HepG2 (cell line): ENCODE results near the gene MAPK13. TPM values are rescaled to one million over a fixed set of nuclear protein-coding genes. Genes with fewer than 3 reads are reported as not detected.

Experiments used
- CBX1 ChIP-seq: IDR thresholded peaks from one replicate; pipeline ENCODE4 v1.6.1; 2016; ENCODE audit warnings: antibody characterized with exemption, low read depth
- CREM ChIP-seq, 2 experiments: sonication (generic) in 1 of 2; formaldehyde crosslinking in 1 of 2; IDR thresholded peaks; 2 replicates each; pipeline versions ENCODE4 v1.4.0 to v1.6.1; 2016 to 2020; ENCODE audit warnings: antibody characterized with exemption in 1 of 2, mild to moderate bottlenecking in 1 of 2, missing genetic modification reagents in 1 of 2
- FOSL2 ChIP-seq: sonication (generic); formaldehyde crosslinking; IDR thresholded peaks from 2 replicates; pipeline ENCODE4 v1.4.0; 2020; ENCODE audit warnings: missing genetic modification reagents
- GFI1 ChIP-seq: sonication (generic); formaldehyde crosslinking; IDR thresholded peaks from 2 replicates; pipeline ENCODE4 v1.5.0; 2020; ENCODE audit warnings: missing genetic modification reagents, mild to moderate bottlenecking, borderline replicate concordance
- HOXD1 ChIP-seq: sonication (generic); formaldehyde crosslinking; IDR thresholded peaks from 2 replicates; pipeline ENCODE4 v1.5.0; 2020; ENCODE audit warnings: missing genetic modification reagents
- MED13 ChIP-seq: sonication (generic); formaldehyde crosslinking; IDR thresholded peaks from 2 replicates; pipeline ENCODE4 v1.5.0; 2020; ENCODE audit warnings: missing genetic modification reagents
- NFKBIZ ChIP-seq: IDR thresholded peaks from 2 replicates; pipeline ENCODE4 v1.6.1; 2018; ENCODE audit warnings: missing genetic modification reagents, missing compliant biosample characterization
- NFYB ChIP-seq: sonication (generic); formaldehyde crosslinking; IDR thresholded peaks from 2 replicates; pipeline ENCODE4 v1.4.0; 2020; ENCODE audit warnings: missing genetic modification reagents
- RNF219 ChIP-seq: sonication (generic); formaldehyde crosslinking; IDR thresholded peaks from 2 replicates; pipeline ENCODE4 v1.5.0; 2020; ENCODE audit warnings: mild to moderate bottlenecking, missing genetic modification reagents
- SALL1 ChIP-seq: sonication (generic); formaldehyde crosslinking; IDR thresholded peaks from 2 replicates; pipeline ENCODE4 v1.8.0; 2022; ENCODE audit warnings: mild to moderate bottlenecking, missing genetic modification reagents
- SRF ChIP-seq: IDR thresholded peaks from 2 replicates; pipeline ENCODE4 v1.6.1; 2011; ENCODE audit warnings: mild to moderate bottlenecking, low read depth, low read length, moderate library complexity
- SRSF9 ChIP-seq: fragments of 200-400 bp; formaldehyde crosslinking; IDR thresholded peaks from 2 replicates; pipeline ENCODE4 v1.6.1; 2018; ENCODE audit warnings: borderline replicate concordance, mild to moderate bottlenecking, low read depth, low read length; ENCODE audit not compliant: insufficient read depth, poor library complexity, severe bottlenecking
- THRA ChIP-seq: sonication (generic); formaldehyde crosslinking; IDR thresholded peaks from 2 replicates; pipeline ENCODE4 v1.4.0; 2020; ENCODE audit warnings: missing genetic modification reagents, borderline replicate concordance
- TMF1 ChIP-seq: sonication (generic); formaldehyde crosslinking; IDR thresholded peaks from 2 replicates; pipeline ENCODE4 v1.8.1; 2022; ENCODE audit warnings: low read depth, missing genetic modification reagents
- ZNF33B ChIP-seq: sonication (generic); formaldehyde crosslinking; IDR thresholded peaks from 2 replicates; pipeline ENCODE4 v1.5.1; 2020; ENCODE audit warnings: mild to moderate bottlenecking, missing genetic modification reagents
- ZNF569 ChIP-seq: sonication (generic); formaldehyde crosslinking; IDR thresholded peaks from 2 replicates; pipeline ENCODE4 v1.5.0; 2020; ENCODE audit warnings: mild to moderate bottlenecking, missing genetic modification reagents, moderate library complexity, borderline replicate concordance
- ZNF839 ChIP-seq: sonication (generic); formaldehyde crosslinking; IDR thresholded peaks from 2 replicates; pipeline ENCODE4 v1.4.0; 2020; ENCODE audit warnings: missing genetic modification reagents, mild to moderate bottlenecking, borderline replicate concordance
- polyA plus RNA-seq, 8 experiments: library from polyadenylated mRNA; depleted of rRNA in 3 of 8; stranded (reverse) in 7 of 8; unstranded in 1 of 8; fragments of >200 nt; fragmentation: Illumina TruSeq in 4 of 8; extraction: Trizol in 4 of 8; gene quantifications; 2 replicates each; pipeline versions ENCODE4 v1.2.1 to v1.2.3, GENCODE V29; 2011 to 2016; ENCODE audit warnings: low read depth in 4 of 8, missing spikeins in 1 of 8, mixed read lengths in 1 of 8; ENCODE audit not compliant: insufficient read depth in 1 of 8
- total RNA-seq, 5 experiments: library from RNA; depleted of rRNA; stranded (reverse); fragments of >200 nt; fragmentation: Illumina TruSeq; extraction: Trizol; gene quantifications; 2 replicates each; pipeline ENCODE4 v1.2.3, GENCODE V29; 2016; ENCODE audit warnings: low read depth in 1 of 5
- TF ChIP-seq, protein P1 (sequence below): fragments of 450-650 bp; IDR thresholded peaks from 2 replicates; pipeline ENCODE4 v1.6.1; 2017
- TF ChIP-seq, protein P2 (sequence below): sonication (generic); formaldehyde crosslinking; IDR thresholded peaks from 2 replicates; pipeline ENCODE4 v1.4.0; 2020; ENCODE audit warnings: missing genetic modification reagents
- TF ChIP-seq, protein P3 (sequence below): sonication (generic); formaldehyde crosslinking; conservative IDR thresholded peaks from 2 replicates; pipeline ENCODE4 v1.4.0; 2020; ENCODE audit warnings: mild to moderate bottlenecking, missing genetic modification reagents, moderate library complexity

Gene MAPK13
- total and polyA plus RNA-seq, 2 of the 13 experiments (the other 11 are each of a cell fraction or from before 2014, with no cell fraction given), result 12.7 to 43.4 TPM

GRCh38 chr6:36095497-36096391, 34.6 kb upstream of the MAPK13 start (continued):
- TF ChIP-seq CBX1 (no peak), THRA (CRISPR knock-in tag) (peak; percentile 78; the same call in 1 of the 2 replicates), NFKBIZ (CRISPR knock-in tag) (peak; percentile 93; the same call in 1 of the 2 replicates), TMF1 (CRISPR knock-in tag) (no peak), RNF219 (CRISPR knock-in tag) (no peak), FOSL2 (CRISPR knock-in tag) (peak; percentile 89), ZNF839 (no peak), GFI1 (peak; percentile 75), MED13 (CRISPR knock-in tag) (no peak), CREM (IDR thresholded peaks at IDR 0.05) (peak; percentile 85), CREM (CRISPR knock-in tag; IDR thresholded peaks at IDR 0.05) (no peak), ZNF33B (CRISPR knock-in tag) (0 out of 2 replicates have a peak, but pooled peaks have one; percentile 37), ZNF569 (CRISPR knock-in tag) (no peak), SRF (no peak), SRSF9 (no peak), SALL1 (CRISPR knock-in tag) (peak; percentile 99), HOXD1 (no peak), NFYB (peak; percentile 28; the same call in 1 of the 2 replicates)
- TF ChIP-seq, protein P1, sequence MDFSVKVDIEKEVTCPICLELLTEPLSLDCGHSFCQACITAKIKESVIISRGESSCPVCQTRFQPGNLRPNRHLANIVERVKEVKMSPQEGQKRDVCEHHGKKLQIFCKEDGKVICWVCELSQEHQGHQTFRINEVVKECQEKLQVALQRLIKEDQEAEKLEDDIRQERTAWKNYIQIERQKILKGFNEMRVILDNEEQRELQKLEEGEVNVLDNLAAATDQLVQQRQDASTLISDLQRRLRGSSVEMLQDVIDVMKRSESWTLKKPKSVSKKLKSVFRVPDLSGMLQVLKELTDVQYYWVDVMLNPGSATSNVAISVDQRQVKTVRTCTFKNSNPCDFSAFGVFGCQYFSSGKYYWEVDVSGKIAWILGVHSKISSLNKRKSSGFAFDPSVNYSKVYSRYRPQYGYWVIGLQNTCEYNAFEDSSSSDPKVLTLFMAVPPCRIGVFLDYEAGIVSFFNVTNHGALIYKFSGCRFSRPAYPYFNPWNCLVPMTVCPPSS, result no peak
- TF ChIP-seq, protein P2, sequence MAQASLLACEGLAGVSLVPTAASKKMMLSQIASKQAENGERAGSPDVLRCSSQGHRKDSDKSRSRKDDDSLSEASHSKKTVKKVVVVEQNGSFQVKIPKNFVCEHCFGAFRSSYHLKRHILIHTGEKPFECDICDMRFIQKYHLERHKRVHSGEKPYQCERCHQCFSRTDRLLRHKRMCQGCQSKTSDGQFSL (CRISPR knock-in tag), result no peak
- TF ChIP-seq, protein P3, sequence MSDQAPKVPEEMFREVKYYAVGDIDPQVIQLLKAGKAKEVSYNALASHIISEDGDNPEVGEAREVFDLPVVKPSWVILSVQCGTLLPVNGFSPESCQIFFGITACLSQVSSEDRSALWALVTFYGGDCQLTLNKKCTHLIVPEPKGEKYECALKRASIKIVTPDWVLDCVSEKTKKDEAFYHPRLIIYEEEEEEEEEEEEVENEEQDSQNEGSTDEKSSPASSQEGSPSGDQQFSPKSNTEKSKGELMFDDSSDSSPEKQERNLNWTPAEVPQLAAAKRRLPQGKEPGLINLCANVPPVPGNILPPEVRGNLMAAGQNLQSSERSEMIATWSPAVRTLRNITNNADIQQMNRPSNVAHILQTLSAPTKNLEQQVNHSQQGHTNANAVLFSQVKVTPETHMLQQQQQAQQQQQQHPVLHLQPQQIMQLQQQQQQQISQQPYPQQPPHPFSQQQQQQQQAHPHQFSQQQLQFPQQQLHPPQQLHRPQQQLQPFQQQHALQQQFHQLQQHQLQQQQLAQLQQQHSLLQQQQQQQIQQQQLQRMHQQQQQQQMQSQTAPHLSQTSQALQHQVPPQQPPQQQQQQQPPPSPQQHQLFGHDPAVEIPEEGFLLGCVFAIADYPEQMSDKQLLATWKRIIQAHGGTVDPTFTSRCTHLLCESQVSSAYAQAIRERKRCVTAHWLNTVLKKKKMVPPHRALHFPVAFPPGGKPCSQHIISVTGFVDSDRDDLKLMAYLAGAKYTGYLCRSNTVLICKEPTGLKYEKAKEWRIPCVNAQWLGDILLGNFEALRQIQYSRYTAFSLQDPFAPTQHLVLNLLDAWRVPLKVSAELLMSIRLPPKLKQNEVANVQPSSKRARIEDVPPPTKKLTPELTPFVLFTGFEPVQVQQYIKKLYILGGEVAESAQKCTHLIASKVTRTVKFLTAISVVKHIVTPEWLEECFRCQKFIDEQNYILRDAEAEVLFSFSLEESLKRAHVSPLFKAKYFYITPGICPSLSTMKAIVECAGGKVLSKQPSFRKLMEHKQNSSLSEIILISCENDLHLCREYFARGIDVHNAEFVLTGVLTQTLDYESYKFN (CRISPR knock-in tag), result peak; percentile 98
